ENCODE results near the gene GNAQ.

GNAQ gene

GRCh38 chr9:77953590-77953989 lies 78.0 kb downstream of the GNAQ start:
- no peak overlapping the region for H3K4me3 ChIP-seq (replicated peaks in 1 of 2; ENCODE audit: low read depth in 2 of 2, low read length in 2 of 2)
- TF ChIP-seq CTCF (IDR thresholded peaks at IDR 0.05; ENCODE audit: low read depth, low read length): no peak
- no peak for DNase-seq (ENCODE audit: low read depth in 2 of 2)

- no peak for TF ChIP-seq CTCF (IDR thresholded peaks at IDR 0.05; ENCODE audit: low read depth, low read length)
- DNase-seq (ENCODE audit: low read depth in 2 of 2): peak; percentile 69 to 72
- no peak overlapping the region for H3K4me3 ChIP-seq (replicated peaks in 1 of 2; ENCODE audit: low read depth in 2 of 2, low read length in 2 of 2)
These were observed 78.8 kb downstream of the GNAQ start for GRCh38 chr9:77952635-77953328.

- no peak for DNase-seq (ENCODE audit: low read depth in 2 of 2)
- TF ChIP-seq CTCF (IDR thresholded peaks at IDR 0.05; ENCODE audit: low read depth, low read length): no peak
- H3K4me3 ChIP-seq (replicated peaks in 1 of 2; ENCODE audit: low read depth in 2 of 2, low read length in 2 of 2): no peak overlapping the region
These were observed 80.2 kb downstream of the GNAQ start for GRCh38 chr9:77951369-77951768.

- no peak for TF ChIP-seq CTCF (IDR thresholded peaks at IDR 0.05; ENCODE audit: low read depth, low read length)
- no peak overlapping the region for H3K4me3 ChIP-seq (replicated peaks in 1 of 2; ENCODE audit: low read depth in 2 of 2, low read length in 2 of 2)
- no peak for DNase-seq (ENCODE audit: low read depth in 2 of 2)
These were observed 81.7 kb downstream of the GNAQ start for GRCh38 chr9:77949751-77950436.

GRCh38 chr9:77947651-77948050 lies 84.0 kb downstream of the GNAQ start:
- TF ChIP-seq CTCF (IDR thresholded peaks at IDR 0.05; ENCODE audit: low read depth, low read length): no peak
- no peak for DNase-seq (ENCODE audit: low read depth in 2 of 2)
- H3K4me3 ChIP-seq (replicated peaks in 1 of 2; ENCODE audit: low read depth in 2 of 2, low read length in 2 of 2): no peak overlapping the region

- DNase-seq (ENCODE audit: low read depth in 2 of 2): no peak
- TF ChIP-seq CTCF (IDR thresholded peaks at IDR 0.05; ENCODE audit: low read depth, low read length): no peak
- no peak overlapping the region for H3K4me3 ChIP-seq (replicated peaks in 1 of 2; ENCODE audit: low read depth in 2 of 2, low read length in 2 of 2)
These were observed 84.5 kb downstream of the GNAQ start for GRCh38 chr9:77946969-77947620.
